GM12874 (cell line): ENCODE results near the gene TAS2R19.

Source experiments
- TF ChIP-seq, protein P1 (sequence below): IDR thresholded peaks from 2 replicates; pipeline ENCODE4 v1.5.1; 2011; ENCODE audit warnings: low read depth, mild to moderate bottlenecking, control low read depth, low read length, moderate library complexity; ENCODE audit not compliant: insufficient read depth

Gene TAS2R19

DNA sequence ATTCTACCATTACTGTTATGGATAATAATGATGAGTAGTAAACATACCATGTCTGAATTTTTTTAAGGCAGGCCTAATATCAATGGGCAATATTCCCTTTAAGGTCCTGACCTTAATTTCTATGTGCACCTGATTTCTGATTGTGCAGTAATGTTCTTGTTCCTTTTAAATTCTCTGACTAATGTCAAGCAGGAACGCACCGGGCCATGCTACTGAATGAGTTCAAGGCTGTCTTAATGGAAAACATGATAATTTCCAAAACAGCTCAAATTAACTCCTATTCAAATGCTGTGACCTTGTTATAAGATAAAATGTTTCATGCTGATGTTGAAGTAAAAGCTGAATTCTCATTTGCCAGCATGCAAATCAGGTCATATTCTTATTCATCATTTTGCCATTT is 32.9 kb upstream of the TAS2R19 start:
- TF ChIP-seq, protein P1, sequence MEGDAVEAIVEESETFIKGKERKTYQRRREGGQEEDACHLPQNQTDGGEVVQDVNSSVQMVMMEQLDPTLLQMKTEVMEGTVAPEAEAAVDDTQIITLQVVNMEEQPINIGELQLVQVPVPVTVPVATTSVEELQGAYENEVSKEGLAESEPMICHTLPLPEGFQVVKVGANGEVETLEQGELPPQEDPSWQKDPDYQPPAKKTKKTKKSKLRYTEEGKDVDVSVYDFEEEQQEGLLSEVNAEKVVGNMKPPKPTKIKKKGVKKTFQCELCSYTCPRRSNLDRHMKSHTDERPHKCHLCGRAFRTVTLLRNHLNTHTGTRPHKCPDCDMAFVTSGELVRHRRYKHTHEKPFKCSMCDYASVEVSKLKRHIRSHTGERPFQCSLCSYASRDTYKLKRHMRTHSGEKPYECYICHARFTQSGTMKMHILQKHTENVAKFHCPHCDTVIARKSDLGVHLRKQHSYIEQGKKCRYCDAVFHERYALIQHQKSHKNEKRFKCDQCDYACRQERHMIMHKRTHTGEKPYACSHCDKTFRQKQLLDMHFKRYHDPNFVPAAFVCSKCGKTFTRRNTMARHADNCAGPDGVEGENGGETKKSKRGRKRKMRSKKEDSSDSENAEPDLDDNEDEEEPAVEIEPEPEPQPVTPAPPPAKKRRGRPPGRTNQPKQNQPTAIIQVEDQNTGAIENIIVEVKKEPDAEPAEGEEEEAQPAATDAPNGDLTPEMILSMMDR: no peak

DNA sequence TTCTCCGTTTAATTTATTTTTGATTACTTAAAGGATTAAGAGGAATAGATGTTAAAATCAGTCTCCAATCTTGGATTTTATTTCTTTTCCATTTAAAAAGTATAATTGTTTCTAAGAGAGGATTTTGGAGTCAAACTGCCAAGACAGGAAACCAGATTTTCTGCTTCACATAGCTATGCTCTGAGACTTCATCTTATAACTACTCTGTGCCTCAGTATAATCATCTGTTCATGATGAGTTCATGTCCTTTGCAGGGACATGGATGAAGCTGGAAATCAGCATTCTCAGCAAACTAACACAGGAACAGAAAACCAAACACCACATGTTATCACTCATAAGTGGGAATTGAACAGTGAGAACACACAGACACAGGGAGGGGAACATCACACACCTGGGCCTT is 17.7 kb upstream of the TAS2R19 start:
- TF ChIP-seq, protein P1: no peak

DNA sequence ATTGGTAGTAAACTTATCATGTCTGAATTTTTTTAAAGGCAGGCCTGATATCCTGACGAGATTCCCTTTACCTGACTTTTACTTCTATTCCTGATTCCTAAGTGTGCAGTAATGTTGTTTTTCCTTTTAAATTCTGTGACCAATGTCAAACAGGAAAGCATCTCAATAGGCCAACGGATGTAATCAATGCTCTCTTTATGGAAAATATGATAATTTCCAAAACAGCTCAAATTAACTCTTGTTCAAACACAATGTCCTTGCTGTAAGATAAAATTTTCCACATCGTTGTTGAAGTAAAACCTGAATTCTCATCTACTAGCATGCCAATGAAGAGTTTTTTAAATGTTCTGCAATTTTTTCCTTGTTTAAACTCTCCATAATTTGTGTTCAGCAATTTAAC is 16.8 kb upstream of the TAS2R19 start:
- TF ChIP-seq, protein P1: no peak

DNA sequence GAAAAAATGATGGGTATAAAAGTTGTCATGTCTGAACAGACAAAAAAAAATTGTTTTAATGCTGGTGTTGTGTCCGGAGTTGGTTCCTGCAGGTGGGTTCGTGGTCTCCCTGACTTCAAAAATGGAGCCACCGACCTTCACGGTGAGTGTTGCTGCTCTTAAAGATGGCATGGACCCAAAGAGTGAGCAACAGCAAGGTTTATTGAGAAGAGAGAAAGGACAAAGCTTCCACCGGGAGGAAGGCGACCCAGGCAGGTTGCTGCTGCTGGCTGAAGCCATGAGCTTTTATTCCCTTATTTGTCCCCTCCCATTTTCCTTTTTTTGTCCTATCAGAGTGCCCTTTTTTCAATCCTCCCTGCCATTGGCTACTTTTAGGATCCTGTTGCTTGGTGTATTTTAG is 8.9 kb upstream of the TAS2R19 start, which contains the start of gene TAS2R31:
Gene TAS2R31, minus strand, starts transcription at position 101 of the 400 bp plus-strand sequence. Its CDS starts 72 bp downstream, at position 29.
- TF ChIP-seq, protein P1: no peak

DNA sequence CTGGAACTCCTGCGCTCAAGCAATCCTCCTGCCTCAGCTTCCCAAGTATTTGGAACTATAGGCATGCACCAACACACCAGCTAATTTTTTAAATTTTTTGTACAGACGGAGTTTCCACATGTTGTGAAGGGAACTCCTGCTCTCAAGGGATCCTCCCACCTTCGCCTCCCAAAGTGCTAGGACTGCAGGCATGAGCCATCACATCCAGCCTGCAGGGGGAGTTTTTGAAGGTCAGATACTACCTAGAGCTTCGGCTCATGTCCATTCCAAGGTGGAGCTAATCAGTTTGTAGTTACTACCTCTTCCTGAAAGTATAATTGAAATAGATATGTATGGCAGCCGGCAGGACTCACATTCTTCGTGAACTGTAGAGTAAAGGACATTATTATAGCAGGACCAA is 3.7 kb upstream of the TAS2R19 start:
- TF ChIP-seq, protein P1: 0 out of 2 replicates have a peak, but pooled peaks have one; percentile 4

DNA sequence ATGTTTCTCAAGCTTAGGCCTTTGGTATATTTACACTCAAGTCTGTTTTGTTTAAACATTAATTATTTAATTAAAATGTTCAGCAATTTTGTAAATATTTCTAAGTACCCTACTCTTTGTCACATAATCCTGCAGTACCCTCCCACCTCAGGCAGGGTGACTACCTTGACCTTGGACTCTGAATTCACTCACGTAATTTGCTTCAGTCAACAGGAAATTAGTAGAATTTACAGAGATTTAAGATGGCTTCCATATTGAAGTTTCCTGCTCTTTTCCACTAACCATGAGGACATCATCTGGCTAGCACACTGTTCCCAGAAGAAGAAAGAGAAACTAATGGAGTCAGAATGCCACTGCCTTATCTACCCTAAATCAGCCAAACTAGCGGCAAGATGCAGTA is 967 bp upstream of the TAS2R19 start:
- TF ChIP-seq, protein P1: no peak

DNA sequence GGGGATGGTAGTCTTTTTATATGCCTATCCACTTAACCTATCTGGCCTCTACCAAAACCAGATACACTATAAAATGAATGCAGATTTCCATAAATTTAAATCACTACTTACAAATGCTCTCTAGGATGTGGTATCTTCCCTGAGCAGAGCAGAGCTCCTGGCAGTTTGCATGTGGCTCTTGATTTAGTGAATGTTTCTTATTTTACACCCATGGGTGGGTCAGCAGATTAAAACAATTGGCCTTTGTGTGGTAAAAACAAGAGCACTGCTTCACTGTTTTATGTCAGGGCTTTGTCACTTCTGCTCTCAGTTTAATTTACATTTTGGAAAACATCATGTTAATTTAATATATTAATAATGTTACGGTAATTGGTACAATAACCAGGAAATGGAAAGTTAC is 5.5 kb downstream of the TAS2R19 start:
- TF ChIP-seq, protein P1: no peak
